Measurements from ENCODE around the gene ARHGAP42.

- no peak for TF ChIP-seq POLR2A (IDR thresholded peaks at IDR 0.05; ENCODE audit: extremely low read depth, insufficient read length)
- TF ChIP-seq, protein P1, sequence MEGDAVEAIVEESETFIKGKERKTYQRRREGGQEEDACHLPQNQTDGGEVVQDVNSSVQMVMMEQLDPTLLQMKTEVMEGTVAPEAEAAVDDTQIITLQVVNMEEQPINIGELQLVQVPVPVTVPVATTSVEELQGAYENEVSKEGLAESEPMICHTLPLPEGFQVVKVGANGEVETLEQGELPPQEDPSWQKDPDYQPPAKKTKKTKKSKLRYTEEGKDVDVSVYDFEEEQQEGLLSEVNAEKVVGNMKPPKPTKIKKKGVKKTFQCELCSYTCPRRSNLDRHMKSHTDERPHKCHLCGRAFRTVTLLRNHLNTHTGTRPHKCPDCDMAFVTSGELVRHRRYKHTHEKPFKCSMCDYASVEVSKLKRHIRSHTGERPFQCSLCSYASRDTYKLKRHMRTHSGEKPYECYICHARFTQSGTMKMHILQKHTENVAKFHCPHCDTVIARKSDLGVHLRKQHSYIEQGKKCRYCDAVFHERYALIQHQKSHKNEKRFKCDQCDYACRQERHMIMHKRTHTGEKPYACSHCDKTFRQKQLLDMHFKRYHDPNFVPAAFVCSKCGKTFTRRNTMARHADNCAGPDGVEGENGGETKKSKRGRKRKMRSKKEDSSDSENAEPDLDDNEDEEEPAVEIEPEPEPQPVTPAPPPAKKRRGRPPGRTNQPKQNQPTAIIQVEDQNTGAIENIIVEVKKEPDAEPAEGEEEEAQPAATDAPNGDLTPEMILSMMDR (IDR thresholded peaks at IDR 0.05; ENCODE audit: low read depth, low read length), result no peak
Measured at GRCh38 chr11:100794446-100794845, 107.4 kb downstream of the ARHGAP42 start.
